GM21786 (cell line): Measurements from ENCODE around the gene FOCAD.

Experiments used
- ATAC-seq: cut with Tn5 transposase; IDR thresholded peaks from one replicate; pipeline ENCODE4 v1.9.1; 2021; ENCODE audit not compliant: unreplicated experiment

FOCAD gene

DNA sequence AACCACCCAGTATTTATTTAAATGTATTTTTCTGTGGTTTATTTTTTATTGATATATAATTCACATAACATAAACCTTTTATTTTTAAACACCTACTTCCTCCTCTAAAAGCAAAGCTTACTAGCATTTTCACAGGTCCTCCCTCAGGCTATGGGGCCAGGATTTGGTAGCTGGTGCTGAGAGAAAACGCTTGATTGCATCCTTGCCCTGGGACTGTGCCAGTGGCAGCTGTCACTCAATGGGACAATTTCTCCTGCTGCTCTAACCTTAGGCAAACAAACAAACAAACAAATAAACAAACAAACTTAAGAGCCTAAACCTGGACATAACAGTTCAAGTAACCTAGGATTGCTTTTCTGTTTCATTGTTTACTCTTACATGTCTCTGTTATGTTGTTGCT, 102.7 kb downstream of the FOCAD start:
- ATAC-seq: no peak

DNA sequence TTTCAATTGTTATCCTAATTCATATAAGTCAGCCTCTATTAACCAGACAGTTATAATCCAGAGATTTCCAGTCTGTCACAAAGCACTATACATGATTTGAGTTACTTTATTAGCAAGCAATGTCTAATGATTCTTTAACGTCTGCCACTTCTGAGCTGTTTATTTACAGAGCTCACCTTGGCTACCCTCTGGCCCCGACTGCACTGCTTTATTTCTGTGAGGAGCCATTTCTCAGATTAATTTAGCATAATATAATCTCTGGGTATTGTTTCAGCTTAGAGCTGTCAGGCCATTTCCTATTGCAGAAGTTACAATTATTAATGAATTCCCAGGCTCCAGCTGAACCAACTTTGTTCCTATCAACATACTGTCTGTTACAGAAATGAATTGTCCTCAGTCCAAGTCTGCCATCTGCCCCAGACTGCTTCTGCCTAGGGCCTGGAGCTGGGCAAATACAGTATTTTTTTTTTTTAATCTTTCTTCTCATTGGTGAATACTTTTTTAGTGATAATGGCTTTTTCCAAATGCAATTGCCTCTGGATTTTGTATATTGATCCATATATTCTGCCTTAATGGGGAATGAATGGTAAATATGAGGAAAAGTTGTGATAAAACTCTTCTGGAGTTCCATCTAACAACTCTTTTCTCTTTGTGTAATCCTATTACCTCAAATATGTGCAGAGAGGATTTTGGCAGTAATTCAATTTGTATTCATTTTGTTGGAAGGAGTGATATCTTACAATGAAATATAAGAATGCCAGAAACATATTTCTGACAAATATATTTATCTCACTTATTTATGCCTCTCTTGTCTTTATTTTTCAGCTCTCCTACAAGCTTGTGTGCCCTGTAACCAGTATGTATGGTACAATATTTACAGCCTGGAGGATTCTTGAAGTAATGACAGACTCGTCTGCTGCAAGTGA, 104.7 kb downstream of the FOCAD start:
- ATAC-seq: no peak

DNA sequence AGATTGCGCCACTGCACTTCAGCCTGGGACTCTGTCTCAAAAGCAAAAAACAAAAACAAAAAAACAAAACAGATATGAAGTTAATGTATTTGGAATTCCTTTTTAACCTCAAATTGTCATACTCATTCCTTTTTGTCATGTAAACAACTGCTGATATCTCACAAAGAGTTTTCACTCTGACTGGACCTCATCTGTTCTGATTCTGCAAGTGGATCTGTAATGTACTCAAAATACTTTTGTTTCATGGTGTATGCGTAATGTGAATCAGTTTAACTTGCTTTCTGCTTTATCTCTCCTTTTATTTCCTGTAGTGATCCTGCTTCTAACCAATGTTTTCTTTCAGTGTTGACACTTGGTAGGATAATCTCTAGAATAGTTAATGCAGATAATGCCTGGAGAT, 106.7 kb downstream of the FOCAD start:
- no peak for ATAC-seq

DNA sequence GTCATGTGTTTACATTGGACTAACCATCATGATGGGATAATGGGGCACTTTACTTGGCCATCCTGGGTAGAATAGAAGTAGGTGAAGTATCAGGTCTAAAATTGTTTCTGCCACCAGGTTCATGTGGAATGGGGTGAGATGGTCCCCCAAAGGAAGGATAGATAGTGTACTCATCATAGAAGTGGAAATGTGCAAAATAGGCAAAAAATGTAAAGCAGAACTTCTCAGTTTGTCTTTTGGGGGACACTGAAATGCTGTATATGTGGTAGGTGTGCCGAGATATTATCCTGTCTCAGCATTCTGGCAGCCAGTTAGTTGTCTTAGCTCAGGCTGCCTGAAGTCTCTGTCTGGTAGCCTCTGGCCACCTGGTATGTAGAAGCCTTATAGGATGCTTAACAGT, 107.6 kb downstream of the FOCAD start:
- no peak for ATAC-seq

DNA sequence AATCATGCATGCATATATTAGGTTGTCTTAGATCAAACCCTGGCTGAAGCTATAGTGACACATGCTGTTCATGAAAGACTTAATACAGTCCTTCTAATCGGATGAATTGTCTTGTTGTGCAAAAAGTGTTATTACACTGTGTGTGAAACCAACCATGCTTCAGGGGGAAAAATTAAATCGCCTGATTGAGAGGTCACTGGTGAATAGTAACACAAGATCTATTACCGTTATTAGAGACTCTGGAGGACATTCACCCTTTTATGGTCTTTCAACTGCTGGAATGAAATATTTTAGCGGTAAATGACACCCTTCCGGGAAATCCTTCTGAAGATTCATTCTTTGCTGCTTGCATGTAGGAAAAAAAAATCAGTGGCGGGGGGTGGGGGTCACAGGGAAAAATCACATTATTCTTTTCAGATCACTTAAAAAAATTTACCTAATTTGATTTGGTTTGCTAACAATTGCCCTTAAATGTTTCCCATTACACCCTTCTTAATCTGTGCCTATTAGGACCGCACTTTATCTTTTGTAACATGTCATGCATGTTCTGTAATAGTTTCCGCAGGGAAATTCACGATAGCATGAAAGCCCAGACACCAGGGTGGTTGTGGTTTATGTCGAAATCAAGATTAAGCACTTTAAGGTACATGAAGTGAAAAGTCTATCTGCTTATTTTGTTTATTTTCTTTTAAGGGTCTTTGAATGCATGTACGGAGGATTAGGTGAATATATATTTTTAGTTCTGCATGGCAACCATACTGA, 120.6 kb downstream of the FOCAD start:
- ATAC-seq: no peak

DNA sequence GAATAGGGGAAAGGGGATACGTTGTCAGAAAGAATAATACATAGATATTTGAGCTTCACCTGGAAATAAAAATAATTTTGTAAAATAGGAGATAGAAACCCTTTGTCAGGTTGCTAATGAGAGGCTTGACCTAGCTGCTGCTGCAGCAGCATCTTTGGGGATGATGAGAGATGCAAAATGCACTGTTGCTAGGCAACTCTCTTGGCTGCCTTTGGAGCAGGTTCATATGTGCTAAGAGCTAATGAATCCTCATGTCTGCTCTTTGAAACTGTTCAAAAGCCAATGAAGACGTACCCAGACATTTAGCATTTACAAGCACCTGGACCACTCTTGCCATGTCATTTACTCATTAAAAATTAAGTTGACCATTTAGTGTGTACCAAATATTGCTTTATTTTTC, 121.7 kb downstream of the FOCAD start:
- no peak for ATAC-seq

DNA sequence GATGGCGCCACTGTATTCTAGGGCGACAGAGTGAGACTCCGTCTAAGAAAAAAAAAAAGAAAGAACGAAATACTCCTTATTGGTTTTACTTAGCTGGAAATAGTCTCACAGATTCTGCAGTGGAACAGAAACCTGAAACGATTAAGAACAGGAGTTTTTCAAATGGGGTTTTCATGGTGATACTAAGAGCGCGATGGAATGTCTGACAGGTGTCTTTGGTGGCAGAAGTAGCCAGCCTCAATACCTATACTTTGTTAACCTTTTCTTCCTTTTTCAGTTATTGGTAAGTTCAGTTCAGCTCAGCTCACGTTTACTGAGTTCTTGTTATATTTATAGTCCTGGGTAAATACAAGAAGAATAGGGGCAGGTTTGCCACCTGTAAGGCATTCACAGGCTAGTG, 123.9 kb downstream of the FOCAD start:
- ATAC-seq: no peak

DNA sequence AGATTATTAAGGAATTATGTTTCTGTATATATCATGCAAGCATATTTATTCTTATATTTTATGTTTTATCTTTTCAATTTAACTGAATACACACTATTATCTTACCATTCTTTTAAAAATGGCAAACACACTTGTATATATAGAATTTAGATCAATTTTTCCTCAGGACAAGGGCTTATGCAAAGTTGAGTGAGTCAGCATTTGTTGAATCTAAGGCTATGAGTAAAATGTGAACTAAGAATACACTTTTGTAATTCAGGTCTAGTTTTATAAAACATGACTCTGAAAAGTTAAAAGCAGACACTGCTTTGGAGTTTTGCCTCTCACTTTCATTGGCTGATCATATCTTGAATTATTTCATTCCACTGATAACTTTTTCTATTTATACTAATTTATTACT, 127.8 kb downstream of the FOCAD start:
- ATAC-seq: no peak

DNA sequence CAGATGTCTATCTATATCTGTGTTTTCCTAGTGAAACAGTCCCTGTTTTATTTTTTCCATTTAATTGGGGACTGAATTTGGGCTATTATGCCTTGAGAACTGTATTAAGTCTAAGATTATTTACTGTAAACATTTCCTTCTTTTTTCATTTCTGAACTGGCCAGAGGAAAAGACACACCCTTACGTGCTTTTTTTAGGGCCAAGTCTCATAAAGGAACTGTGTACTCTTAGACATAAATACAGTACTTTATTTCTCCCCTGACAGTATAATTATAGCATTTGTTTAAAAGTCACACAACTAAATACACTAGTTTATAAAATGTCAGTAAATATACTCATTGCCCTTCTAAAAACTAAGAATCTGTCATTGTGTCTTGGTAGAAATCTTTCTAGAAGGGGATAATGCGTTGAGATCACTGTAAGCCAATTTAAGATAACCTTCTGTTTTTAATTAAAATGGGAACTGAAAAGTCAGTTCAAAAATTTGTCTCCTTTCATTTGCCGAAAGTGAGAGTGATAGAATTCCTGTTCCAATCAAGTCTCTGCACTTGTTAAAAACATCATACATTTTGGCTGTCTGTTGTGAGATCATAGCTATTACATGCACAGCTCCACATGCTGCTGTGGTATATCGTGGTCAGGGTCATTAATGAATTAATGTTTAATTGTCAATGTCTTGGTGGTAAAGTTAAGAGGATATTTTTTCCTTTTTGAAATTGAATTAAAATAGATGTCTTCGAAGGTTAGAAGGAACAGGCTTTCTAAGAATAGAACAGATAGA, 132.1 kb downstream of the FOCAD start:
- ATAC-seq: no peak

DNA sequence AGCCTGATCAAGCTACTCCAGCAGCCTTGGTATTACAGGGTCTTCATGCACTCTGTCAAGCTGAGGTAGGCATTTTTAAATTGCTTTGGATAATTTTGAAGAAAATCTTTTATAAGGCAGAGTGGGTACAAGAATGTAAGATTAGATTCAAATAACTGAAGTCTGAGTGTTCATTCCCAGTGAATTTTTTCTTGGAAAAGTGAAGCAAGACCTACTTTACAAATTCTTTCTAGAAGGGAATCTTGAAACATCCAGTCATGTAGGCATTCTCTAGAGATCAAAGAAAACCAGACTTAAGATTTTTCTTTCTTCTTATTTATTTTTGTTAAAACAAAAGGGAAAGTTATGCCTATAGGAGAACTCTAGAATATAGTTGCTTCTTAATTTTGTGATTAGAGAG, 139.0 kb downstream of the FOCAD start:
- ATAC-seq: no peak

DNA sequence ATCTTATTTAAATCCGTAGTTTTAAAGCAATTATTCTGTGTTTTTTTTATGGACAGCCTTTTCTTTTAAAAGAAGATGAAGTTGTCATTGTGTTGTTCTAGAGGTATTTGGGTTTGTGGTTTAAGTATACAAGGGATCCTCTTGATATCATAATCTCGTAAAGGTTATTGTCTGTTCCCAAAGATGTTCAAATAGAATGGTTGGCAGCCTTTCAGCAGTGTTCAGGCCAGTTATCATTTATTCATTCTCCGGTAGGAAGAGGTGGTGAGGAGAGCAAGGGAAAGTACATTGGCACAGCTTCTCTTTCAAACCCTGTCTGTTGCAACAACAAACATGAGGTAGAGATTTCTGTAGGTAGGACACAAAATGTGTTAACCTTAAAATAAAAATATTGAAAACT, 147.0 kb downstream of the FOCAD start:
- no peak for ATAC-seq

DNA sequence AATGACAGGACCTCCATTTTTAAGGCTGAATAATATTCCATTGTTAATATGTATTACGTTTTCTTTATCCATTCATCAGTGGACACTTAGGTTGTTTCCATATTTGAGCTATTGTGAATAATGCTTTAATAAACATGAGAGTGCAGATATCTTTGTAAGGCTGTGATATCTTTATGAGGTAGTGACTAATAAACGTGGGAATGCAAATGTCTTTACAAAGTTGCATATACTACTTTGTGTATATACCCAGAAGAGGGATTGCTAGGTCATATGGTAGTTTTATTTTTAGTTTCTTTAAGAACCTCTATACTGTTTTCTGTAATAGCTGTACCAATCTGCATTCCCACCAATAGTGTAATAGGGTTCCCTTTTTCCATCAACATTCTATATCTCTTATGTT, 148.7 kb downstream of the FOCAD start:
- no peak for ATAC-seq

DNA sequence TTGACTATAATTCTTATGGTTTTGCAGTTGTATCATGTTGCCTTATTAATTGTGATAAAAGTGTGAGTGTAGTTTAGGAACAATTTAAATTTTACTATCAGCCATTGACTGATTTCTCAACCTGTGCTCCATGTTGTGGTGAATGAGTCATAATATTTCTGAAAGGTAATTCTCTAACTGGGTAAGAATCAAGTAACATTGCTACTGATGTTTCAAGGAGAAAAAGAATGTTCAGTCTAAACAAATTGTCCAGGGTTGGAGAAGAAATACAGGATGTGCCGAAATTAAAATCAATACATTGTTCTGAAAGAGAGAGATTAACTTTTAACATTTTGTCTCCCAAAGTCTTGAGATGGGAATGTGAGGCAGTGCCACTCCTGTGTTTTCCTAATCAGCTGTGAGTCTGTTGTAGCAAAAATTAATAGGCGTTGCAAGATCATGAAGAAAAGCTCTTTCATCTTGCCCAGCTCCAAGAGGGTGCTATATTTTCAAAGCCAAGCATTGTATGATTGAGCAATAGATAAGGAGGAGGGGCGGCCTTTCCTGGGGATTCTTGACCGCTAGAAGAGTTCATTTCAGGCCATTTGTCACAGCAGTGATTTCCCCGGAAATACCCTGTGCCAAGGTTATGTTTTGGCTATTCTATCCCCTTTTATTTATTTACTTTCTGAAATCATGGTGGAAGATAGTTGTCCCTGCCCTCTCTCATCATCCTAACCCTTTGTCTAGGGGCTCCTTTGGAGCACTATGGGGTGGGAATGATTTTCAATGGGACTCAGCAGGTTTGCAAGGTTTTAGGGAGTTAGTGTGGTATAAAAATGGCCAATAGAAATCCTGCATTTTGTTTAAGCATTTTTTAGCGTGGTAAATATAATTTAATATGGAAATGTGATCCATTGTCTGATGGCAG, 151.6 kb downstream of the FOCAD start:
- ATAC-seq: no peak

DNA sequence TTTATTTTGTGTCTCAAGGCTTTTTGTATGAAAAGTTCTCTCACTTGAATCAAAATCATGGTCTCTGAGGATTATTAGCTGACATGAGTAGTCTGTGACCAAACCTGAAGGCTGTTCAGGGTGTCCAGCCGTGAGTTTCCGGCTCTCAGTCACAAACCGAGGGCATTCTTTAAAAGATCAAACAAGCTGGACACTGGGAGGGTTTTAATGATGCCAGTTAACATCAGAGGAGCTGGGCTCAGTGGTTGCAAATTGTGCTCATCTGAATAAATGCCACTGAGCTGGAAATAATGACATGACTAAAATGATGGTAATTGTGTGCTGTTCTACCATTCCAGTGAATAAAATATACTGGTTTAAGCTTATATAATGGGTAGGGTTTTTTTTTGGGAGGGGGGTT, 153.1 kb downstream of the FOCAD start:
- ATAC-seq: no peak

DNA sequence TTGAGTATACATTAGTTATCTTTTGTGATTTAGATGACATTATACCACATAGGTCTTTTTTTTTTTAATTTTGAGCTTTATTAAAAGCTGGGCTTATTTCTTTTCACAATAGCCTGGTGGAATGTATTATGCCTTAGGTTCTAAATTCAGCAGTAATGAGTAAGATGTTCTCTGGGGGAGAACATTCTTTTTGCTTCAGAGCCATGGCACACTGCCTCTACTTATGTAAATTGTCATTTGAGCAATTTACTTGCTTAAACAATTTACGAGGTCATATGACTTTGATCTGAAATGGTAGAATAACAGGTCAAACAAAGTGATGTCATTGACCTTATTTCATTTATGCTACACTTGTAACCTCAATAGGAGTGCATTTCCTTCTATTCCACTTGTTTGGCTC, 154.2 kb downstream of the FOCAD start:
- ATAC-seq: no peak

DNA sequence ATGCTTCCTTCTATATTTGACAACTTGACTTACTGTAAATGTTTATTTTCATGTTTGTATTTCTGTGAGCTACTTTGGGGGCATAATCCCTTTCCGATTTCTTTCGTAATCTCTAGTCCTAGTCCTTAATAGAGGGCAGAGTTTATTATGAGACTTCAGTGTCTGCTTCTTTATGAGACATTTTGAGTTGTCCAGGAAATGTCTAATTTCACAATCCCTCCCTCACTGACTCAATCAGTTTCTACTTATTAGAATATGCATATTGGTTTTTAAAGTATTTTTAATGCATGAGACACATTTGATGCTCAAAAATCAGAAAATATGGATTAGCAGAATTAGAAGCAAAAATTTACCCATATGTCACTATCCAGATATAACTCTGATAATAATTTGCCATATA, 160.9 kb downstream of the FOCAD start:
- no peak for ATAC-seq

DNA sequence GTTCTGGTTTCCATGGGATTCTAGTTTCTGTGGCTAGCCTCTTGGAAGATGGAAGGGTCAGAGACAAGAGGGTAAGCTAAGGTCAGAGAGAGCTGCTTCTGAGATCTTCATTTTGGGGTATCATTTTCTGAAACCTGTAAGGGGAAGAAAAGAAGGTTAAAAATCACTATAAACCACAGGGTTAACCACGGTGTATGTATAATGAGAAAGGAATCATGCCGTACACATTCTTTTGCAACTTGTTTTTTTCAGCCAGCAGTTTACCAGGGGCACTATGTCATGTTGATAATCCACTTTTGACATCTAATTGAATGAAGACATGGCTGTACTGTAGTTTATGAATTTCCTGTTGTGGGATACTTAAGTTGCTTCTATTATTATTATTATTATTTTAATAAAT, 164.4 kb downstream of the FOCAD start:
- no peak for ATAC-seq

DNA sequence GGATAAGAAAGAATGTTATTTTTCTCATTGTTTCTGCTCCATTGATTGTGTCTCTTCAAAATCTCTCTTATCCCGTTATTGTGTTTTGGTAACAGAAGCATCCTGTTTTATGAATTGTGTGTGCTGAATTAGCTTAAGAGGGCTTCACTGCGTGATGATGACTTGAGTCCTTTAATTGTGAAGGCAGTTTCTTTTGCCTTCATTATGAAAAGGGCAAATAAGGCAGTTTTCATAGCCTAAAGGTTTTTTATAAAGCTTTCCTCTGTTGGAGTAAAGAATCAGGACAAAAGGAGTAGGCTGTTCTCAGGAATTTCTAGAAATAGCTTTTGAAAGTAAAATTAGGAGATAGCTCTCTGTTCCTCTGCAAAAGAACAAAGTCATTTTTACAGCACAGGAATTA, 169.8 kb downstream of the FOCAD start:
- ATAC-seq: no peak

DNA sequence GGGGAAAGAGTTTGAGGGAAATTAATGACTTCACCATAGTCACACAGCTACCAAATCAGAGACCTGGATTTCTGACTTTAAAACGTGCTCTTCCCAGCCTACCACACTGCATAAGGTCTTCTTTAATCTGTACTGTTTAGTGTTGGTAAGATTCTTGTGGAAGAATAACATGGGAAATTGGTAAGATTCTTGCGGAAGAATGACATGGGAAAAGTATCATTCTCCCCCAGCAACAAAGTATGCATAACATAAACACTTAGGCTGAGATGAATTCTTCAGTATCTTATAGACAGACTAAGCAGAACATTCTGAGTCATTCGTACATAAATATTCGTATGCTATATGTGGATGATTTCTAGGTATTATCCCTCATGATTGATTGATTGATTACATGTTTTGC, 170.4 kb downstream of the FOCAD start:
- no peak for ATAC-seq

DNA sequence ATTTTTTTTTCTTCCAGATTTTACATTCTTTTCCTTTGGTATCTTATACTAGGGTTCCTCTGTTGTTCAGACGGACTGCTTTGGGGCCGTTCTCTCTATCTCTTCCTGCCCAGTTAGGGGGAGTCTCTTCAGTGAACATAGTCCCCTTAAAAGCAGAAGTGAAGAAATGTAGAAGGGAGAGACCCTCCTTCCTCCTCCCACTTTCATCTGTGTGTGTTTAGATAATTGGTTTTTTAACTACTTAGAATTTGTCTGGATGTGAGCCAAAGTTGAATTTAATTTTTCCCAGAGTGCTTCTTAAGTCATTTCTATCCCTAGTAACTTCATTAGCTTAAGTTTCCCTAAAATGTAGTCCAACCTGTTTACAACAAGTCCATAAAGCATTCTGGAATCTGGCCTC, 179.9 kb downstream of the FOCAD start:
- no peak for ATAC-seq

DNA sequence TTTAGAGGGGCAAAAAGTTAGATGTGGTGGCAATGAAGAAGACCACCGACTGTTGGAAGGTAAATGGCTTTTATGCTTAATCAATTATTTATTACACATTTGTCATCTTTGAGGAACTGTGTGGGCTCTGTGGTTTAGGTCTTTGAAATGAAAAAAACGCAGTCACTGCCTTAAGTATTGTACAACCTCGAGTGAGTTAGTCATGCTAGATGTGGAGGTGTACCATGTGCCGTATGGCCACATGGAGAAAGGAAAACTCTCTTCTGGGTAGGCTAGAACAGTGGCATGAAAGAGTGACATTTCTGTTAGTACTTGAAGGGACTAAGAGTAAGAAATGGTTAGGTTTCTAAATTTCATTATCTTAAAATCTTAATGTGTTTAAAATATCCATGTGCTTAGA, 181.3 kb downstream of the FOCAD start:
- ATAC-seq: no peak
